Esophagus muscularis mucosa (tissue), 4 donors: ENCODE data around the gene RARS1. TPM values are rescaled to one million over a fixed set of nuclear protein-coding genes. Genes with fewer than 3 reads are reported as not detected.

Experiments
- DNase-seq: peaks from one replicate; pipeline ENCODE4 v3.0.0-alpha.2; 2017; ENCODE audit errors: extremely low spot score
- H3K27ac ChIP-seq, 4 donors: fragments of 200-600 bp; sonication (generic); replicated peaks in 1 of 4; 1 replicate in 3 of 4; 2 replicates in 1 of 4; pipeline ENCODE4 v1.5.1; 2016 to 2019; ENCODE audit warnings: mild to moderate bottlenecking in 1 of 4
- H3K27me3 ChIP-seq, 4 donors: fragments of 200-600 bp; sonication (generic); one replicate each; pipeline versions ENCODE4 v1.5.1 to v1.6.0; 2016 to 2019
- H3K36me3 ChIP-seq, 4 donors: fragments of 200-600 bp; sonication (generic); one replicate each; pipeline ENCODE4 v1.5.1; 2016 to 2019
- H3K4me1 ChIP-seq, 4 donors: fragments of 200-600 bp; sonication (generic); one replicate each; pipeline ENCODE4 v1.5.1; 2016 to 2019
- H3K4me3 ChIP-seq, 4 donors: fragments of 200-600 bp; sonication (generic); 1 replicate in 2 of 4; 2 replicates in 2 of 4; pipeline ENCODE4 v1.5.1; 2016 to 2019; ENCODE audit warnings: mild to moderate bottlenecking in 4 of 4, moderate library complexity in 1 of 4
- H3K9me3 ChIP-seq, 4 donors: fragments of 200-600 bp; sonication (generic); 1 replicate in 3 of 4; 2 replicates in 1 of 4; pipeline ENCODE4 v1.5.1; 2016 to 2019
- CTCF ChIP-seq, 3 experiments: fragments of 200-600 bp in 2 of 3; fragments of 450-650 bp in 1 of 3; sonication (generic) in 2 of 3; IDR thresholded peaks; one replicate each; pipeline ENCODE4 v1.5.1; 2017 to 2019; ENCODE audit warnings: antibody characterized with exemption in 3 of 3, mild to moderate bottlenecking in 2 of 3, moderate library complexity in 1 of 3
- EP300 ChIP-seq: sonication (generic); formaldehyde crosslinking; IDR thresholded peaks from one replicate; pipeline ENCODE4 v1.6.1; 2017; ENCODE audit warnings: antibody characterized with exemption
- POLR2A ChIP-seq: fragments of 450-650 bp; IDR thresholded peaks from one replicate; pipeline ENCODE4 v1.6.1; 2017; ENCODE audit warnings: antibody characterized with exemption, moderate library complexity, mild to moderate bottlenecking, low read depth
- POLR2AphosphoS5 ChIP-seq, 2 donors: sonication (generic); formaldehyde crosslinking; IDR thresholded peaks; one replicate each; pipeline ENCODE4 v1.6.1; 2017; ENCODE audit warnings: antibody characterized with exemption in 2 of 2
- WGBS: methylation state at CpG from one replicate; pipeline ENCODE4 v1.1.5; 2018; 5-methylcytosine and 5-hydroxymethylcytosine counted together
- intact Hi-C: fragments of 100-400 bp; cut with DNase I; formaldehyde crosslinking; loops from one replicate; pipeline ENCODE4 v1.15.1; 2023
- small RNA-seq, 3 donors: library from RNA; depleted of rRNA; stranded (forward); fragments of <200 nt; gene quantifications; one replicate each; pipeline ENCODE3, GENCODE V24; 2016
- total RNA-seq, 4 donors: library from RNA; depleted of rRNA; stranded (reverse); fragments of >200 nt; gene quantifications; one replicate each; pipeline versions ENCODE4 v1.1.0 to v1.2.1, GENCODE V29; 2016

Gene RARS1
- total RNA-seq, 4 donors from 2014 or later = 53.8 to 72.3 (median 60.7) TPM

GRCh38 chr5:168568738-168569137 is 82.5 kb downstream of the RARS1 start:
- 96% methylated on average over 6 of the region's 6 CpGs for WGBS
- peaks cover 4 to 47% (median 25%) of the 10 kb centered on the region in 4 donors for H3K36me3 ChIP-seq
- TF ChIP-seq CTCF (IDR thresholded peaks at IDR 0.05) = no peak
- TF ChIP-seq POLR2AphosphoS5 (IDR thresholded peaks at IDR 0.05) = no peak
- TF ChIP-seq POLR2A = no peak
- TF ChIP-seq EP300 = no peak
- H3K27me3 ChIP-seq = no peaks in the 10 kb centered on the region
- no peak overlapping the region for H3K27ac ChIP-seq
- H3K4me3 ChIP-seq = no peak overlapping the region
- peaks cover 0 to 18% (median 10%) of the 10 kb centered on the region in 4 donors for H3K4me1 ChIP-seq
- no peaks in the 10 kb centered on the region for H3K9me3 ChIP-seq
- intact Hi-C loops = no loop called here
- DNase-seq = no peak

Small RNA genes within 50 kb of the gene (small RNA-seq; reads per million reads assigned to genes)
- 0 to 1.7 (median 0.68) reads per million in 3 donors for gene MIR103A1

Other genes starting within 250 kb of the RARS1 start
- 1 to 10 TPM; 2.1 to 6.2 (median 3.2) TPM for gene WWC1, start 194.8 kb upstream of the RARS1 start, total RNA-seq
- gene FBLL1, start 42.8 kb downstream of the RARS1 start, total RNA-seq = under 1 TPM in 2 of 4 donors, not detected in 2; 0.29 to 0.33 TPM
- gene PANK3, start 92.9 kb downstream of the RARS1 start, total RNA-seq = 10 to 100 TPM; 26.0 to 34.5 (median 29.4) TPM